CD4-positive, alpha-beta T cell treated with Interleukin-1 beta for 1 hour (primary cell): ENCODE data around the gene OR10K2.
"Not testable (repeated sequence)": the region's sequence is repeated elsewhere in the genome, so short reads cannot be mapped to it uniquely, and the experiment has no call there.

Experiments
- DNase-seq, 2 donors: peaks; one replicate each; pipeline ENCODE4 v3.0.0-alpha.2; 2020 to 2022

The OR10K2 gene, protein sequence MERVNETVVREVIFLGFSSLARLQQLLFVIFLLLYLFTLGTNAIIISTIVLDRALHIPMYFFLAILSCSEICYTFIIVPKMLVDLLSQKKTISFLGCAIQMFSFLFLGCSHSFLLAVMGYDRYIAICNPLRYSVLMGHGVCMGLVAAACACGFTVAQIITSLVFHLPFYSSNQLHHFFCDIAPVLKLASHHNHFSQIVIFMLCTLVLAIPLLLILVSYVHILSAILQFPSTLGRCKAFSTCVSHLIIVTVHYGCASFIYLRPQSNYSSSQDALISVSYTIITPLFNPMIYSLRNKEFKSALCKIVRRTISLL

DNA sequence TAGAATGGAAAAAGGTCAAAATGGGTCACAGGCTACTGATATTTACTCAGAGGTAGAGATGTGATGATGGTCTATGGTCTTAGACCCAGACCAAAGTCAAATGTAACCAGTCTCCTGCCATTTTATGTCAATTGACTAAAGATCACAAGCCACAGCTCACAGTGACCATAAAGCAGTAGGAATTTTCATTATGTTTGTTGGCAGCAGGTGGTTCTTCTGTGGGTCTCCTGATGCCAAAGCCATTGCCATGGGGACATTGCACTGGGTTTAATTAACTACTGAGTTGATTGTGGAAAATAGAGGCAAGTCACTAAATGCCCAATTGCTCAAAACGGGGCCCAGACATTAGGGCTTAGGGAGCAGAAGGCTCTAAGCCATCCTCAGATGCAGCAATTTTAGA, at the start of gene OR10K2:
Gene OR10K2, minus strand, starts transcription at position 101 of the 400 bp plus-strand sequence. CDS start 5,371 bp downstream, outside the sequence.
- DNase-seq: no peak

DNA sequence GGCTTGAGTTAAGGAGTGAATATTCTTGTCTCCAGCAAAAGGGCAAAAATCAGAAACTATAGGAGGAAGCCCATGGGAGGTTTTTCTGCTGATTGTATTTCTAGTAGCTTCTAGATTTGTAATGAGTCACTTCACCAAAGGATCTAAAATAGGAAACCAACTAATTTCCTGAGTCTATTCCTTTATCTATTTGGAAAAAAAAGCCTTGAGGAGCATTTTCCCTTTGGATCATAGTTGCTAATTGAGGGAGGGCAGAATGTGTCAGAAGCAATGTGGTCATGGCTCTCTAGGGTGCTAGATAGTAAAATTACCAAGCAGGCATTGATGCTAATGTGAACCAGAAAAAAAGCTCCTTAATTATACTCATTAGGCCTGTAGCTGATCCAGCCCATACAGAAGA, 45.9 kb upstream of the OR10K2 start, which contains the start of gene OR10R2:
Gene OR10R2, plus strand, starts transcription at position 301 of the 400 bp plus-strand sequence. CDS start 106 bp downstream, outside the sequence.
- DNase-seq: no peak

DNA sequence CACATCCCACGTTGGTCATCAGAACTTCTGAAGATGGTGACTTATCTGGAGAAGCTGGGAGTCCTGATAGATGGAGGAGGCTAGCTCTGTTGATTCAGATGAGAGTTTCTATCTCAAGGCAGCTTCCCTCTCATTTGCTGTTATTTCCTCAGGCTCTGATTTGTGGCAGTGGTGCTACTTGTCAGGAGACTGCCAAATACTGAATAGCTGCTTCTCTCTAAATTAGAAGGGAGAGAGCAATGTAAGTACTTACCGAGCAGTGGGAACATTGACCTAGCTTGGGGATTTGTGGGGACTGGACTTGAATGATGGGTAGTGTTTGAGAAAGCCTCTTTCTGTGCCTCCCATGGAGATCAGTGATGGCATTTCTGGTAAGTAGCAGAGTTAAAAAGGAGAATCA, 35.5 kb upstream of the OR10K2 start, which contains the start of gene OR10K1:
Gene OR10K1, plus strand, starts transcription at position 301 of the 400 bp plus-strand sequence. CDS start 3,728 bp downstream, outside the sequence.
- DNase-seq: no peak

GRCh38 chr1:158458263-158458662, 32.2 kb upstream of the OR10K2 start:
- no peak for DNase-seq

DNA sequence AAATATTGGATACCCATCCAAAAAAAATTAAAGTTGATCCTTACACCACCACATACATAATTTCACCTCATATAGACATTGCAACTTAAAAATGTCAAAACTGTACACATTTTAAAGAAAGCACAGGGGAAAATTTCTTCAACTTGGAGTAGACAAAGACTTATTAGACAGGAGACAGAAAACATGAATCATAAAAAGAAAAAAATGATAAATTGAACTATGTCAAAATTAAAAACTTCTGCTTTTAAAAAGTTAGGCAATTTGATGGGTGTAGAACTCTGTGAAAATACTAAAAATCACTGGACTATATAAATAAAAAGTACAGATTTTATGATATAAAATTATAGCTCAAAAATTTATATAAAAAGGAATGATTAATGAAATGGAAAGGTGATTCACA, 31.2 kb upstream of the OR10K2 start:
- no peak for DNase-seq

DNA sequence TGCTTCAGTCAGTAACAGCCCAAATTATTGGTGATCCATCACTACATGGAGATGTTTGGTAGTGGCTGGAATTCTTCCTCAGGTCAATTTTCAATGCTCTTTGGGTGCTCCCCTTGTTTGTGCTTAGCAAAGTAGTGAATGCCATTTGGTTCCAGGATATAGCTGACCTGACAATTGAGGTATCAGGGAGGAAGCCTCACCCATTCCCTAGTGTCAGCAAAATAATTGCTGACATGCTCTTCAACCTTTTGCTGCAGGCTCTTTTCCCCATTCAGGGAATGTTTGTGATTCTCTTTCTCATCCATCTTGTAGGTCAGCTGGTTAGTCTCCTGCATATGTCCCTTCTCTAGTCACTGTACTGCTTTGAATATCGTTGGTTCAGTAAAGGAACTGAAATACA, 28.5 kb upstream of the OR10K2 start:
- DNase-seq: no peak

DNA sequence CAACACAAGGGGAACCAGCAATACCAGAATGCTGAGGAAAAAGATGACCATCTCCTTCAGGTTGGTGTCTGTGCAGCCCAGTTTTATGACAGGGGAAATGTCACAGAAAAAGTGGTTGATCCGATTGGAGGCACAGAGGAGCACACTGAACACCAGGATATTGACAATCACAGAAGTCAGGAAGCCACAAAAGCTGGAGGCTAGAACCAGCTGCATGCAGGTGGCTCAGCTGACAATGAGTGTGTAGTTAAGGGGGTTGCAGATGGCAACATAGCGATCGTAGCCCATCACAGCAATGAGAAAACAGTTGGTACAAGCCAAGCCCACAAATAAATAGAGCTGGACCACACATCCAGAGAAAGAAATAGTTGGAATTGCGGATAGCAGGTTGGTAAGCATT, 19.3 kb upstream of the OR10K2 start:
- DNase-seq: no peak

GRCh38 chr1:158434741-158435140, 8.7 kb upstream of the OR10K2 start:
- DNase-seq: no peak

DNA sequence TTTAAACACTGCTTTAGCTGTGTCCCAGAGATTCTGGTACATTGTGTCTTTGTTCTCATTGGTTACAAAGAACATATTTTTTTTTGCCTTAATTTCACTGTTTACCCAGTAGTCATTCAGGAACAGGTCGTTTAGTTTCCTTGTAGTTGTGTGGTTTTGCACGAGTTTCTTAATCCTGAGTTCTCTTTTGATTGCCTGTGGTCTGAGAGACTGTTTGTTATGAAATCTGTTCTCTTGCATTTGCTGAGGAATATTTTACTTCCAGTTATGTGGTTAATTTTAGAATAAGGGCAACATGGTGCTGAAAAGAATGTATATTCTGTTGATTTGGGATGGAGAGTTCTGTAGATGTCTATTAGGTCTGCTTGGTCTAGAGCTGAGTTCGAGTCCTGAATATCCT, 4.1 kb upstream of the OR10K2 start:
- not testable (repeated sequence) for DNase-seq

DNA sequence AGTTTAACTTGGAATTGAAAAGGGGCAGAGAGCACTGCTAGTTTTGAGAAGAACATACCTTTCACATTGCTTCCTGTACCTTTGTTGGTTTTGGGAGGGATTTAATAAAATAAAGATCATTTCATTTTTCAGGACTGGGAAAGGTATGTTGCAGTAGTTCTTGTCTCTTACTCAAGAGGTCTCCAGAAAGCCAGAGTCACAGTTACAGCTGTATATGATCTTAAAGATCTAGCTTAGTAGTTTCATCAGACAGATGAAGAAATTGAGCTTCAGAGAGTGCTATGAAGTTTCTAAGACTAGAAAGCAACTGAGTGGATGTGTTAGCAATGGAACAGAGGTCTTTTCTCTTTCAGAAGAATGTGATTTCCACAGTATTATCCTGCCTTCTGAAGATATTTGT, 1.0 kb downstream of the OR10K2 start:
- no peak for DNase-seq

DNA sequence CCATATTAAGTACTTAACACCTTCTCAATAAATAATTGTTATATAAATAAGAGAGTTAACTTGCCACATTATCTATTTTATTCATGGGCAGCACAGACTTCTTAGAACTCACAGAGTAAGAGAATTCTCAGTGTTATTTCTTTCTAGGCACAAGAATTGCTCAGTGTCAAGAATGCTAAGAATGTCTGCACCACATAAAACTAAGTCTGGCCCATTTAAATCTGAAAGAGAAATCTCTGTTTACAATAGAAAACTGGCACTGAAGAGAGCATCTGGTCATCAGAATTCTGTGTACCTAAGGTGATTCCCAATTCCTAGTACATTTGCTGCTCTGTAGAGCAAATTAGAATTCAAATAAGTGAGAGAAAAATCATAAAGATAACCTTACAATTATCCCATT, 3.8 kb downstream of the OR10K2 start:
- no peak for DNase-seq

- DNase-seq: no peak
Observed at GRCh38 chr1:158417586-158417985, 8.5 kb downstream of the OR10K2 start.

DNA sequence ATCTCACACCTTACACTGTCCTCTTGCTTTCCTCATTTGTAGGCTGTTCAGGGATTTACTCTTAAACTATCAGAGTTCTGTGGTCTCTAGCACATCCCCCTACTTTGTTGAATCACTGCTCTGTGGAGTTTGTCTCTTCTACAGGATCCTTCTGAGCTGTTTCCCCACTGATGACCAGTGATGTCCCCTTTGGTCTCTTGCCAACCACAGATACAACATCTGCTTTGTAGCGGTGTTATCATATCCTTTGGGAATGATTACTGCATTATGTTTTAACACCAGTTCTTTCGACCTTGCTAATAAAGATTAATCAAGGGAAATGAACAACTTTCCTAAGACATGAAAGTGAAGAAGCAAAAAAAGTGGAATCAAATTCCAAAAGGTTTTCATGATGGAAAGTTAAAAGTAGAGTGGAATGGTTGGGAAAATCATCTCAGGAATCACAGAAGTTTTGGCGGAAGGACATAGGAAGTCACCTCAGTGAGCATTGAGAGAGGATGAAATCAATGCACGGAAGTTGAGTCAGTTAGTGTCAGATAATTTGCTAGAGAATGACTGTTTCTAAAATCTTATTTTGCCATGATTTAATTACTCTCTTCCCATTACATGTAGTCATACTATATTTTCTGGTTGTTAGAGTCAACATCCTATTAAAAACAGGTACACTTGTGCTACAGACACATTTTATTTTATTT, 11.2 kb downstream of the OR10K2 start:
- DNase-seq: no peak

GRCh38 chr1:158407092-158407491, 18.9 kb downstream of the OR10K2 start:
- DNase-seq: no peak

- DNase-seq: no peak
Observed at GRCh38 chr1:158400871-158401270, 25.2 kb downstream of the OR10K2 start.

- DNase-seq: no peak
Observed at GRCh38 chr1:158398818-158399514, 27.1 kb downstream of the OR10K2 start, which contains the start of gene OR10T2. TSS of gene OR10T2 (minus strand) at chr1:158399466. CDS start at chr1:158399466, 0 bp downstream.

DNA sequence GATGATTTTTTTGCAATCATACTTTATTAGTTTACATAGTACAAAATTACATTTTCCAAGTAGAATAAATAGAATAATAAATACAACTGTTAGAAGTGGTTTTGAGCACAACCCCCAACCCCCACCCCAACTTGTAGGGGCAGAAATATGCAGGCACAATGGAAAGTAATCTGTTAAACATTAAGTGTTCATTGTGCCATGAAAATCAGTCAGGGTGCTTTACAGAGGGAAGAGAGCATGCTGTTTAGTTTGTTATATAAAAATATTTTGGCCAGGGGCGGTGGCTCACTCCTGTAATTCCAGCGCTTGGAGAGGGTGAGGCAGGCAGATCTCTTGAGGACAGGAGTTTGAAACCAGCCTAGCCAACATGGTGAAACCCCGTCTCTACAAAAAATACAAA, 29.4 kb downstream of the OR10K2 start:
- no peak for DNase-seq

- DNase-seq: no peak
Observed at GRCh38 chr1:158393476-158393875, 32.6 kb downstream of the OR10K2 start.

GRCh38 chr1:158391099-158391498, 34.9 kb downstream of the OR10K2 start:
- no peak for DNase-seq

DNA sequence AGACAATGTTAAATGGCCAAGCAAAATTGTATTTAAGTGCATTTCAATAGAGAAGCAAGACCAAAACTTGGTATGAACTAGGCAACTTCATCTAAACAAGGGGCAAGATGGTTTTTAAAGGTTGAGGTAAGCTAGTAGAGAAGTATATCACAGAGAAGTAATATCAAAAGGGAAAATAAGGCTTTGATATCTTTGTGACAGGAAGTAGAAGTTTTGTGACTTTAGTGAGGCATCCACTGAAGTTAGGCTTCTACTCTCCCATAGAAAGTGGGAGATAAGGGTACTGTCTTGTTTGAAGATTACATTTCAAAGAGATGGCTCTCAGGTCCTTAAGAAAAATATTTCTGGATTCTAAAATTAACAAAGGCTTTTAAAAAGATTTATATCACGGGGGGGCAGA, 35.7 kb downstream of the OR10K2 start:
- DNase-seq: no peak

DNA sequence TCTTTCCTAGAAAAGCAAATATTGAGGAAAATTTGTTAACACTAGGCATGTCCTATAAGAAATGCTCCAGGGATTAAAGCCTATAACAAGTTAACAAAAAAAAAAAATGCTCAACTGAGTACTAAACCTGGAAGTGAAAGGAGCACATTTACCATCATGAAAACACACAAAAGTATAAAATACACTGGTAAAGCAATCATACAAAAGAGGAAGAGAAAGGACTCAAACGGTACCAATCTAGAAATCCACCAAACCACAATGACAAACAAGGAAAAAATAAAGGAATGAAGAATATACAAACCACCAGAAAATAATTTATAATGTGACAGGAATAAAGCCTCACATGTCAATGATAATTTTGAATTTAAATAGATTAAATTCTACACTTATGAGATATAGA, 51.2 kb downstream of the OR10K2 start:
- DNase-seq: no peak

DNA sequence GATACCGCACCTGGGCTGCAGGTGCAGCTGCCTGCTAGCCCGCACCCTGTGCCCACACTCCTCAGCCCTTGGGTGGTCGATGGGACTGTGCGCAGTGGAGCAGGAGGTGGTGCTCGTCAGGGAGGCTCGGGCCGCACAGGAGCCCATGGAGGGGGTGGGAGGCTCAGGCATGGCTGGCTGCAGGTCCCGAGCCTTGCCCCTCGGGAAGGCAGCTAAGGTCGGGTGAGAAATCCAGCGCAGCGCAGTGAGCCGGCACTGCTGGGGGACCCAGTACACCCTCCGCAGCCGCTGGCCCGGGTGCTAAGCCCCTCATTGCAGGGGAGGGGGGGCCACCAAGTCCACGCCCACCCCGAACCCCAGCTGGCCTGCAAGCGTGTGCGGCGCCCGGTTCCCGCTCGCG, 51.9 kb downstream of the OR10K2 start:
- DNase-seq: not testable (repeated sequence)

DNA sequence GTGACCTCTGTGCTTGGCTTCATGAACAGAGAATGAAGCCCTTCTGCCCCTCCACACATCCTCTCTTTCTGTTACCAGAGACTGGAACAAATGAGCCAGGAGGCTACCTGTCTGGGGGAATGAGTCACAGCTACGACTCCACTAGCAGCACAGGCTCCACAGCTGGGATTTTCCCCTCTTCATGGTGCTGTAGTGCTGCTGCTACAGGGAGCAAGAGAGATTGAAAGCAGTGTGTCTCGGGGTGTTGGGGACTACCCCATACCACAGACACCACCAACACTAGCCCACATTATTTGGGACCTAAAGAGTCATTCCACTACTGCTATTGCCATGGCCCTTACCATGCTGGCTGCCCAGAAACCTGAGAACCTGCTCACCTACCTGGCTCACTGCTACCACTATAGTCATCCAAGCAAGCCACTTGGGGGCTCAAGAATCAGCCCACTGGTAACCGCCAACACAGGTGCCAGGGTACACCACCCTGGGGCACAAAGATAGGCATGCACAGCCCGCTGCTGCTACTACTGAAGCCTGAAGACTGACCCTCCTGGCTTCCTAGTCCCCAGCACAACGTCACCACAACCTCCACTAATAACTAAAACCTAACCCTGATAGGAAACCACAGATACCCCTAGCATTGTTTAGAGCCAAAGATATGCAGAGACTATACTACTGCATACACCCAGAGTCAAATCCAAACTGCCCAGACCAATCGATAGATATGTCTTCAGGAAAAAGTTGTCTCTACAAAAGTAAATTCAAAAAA, 54.7 kb downstream of the OR10K2 start:
- DNase-seq: no peak
